IPS-18a (cell line): ENCODE data around the gene OR51V1.
"Not testable (repeated sequence)": the region's sequence is repeated elsewhere in the genome, so short reads cannot be mapped to it uniquely, and the experiment has no call there.

Experiments
- H3K27ac ChIP-seq: one replicate; pipeline ENCODE4 v1.5.1; 2013; ENCODE audit warnings: low read length
- H3K27me3 ChIP-seq: one replicate; pipeline ENCODE4 v1.6.1; 2013; ENCODE audit warnings: mild to moderate bottlenecking, low read length; ENCODE audit not compliant: control insufficient read depth, insufficient read depth
- H3K36me3 ChIP-seq: one replicate; pipeline ENCODE4 v1.6.1; 2013; ENCODE audit warnings: low read depth, low read length; ENCODE audit not compliant: control insufficient read depth
- H3K4me1 ChIP-seq: one replicate; pipeline ENCODE4 v1.6.1; 2013; ENCODE audit warnings: low read depth, low read length; ENCODE audit not compliant: control insufficient read depth
- H3K4me3 ChIP-seq: one replicate; pipeline ENCODE4 v1.5.1; 2013; ENCODE audit warnings: low read length
- H3K9ac ChIP-seq: one replicate; pipeline ENCODE4 v1.6.1; 2013; ENCODE audit warnings: mild to moderate bottlenecking, low read length, moderate library complexity
- H3K9me3 ChIP-seq: one replicate; pipeline ENCODE4 v1.6.1; 2013; ENCODE audit warnings: low read depth, low read length; ENCODE audit not compliant: control insufficient read depth

Gene OR51V1

GRCh38 chr11:5200582-5200981 is at the start of gene OR51V1:
OR51V1 (minus strand) TSS chr11:5200682; CDS start chr11:5200682, 0 bp downstream.
- H3K27ac ChIP-seq, result no peak within 1 kb of the TSS
- H3K4me3 ChIP-seq, result no peak within 1 kb of the TSS
- no peaks in the 10 kb centered on the region for H3K9me3 ChIP-seq
- no peaks in the 10 kb centered on the region for H3K27me3 ChIP-seq
- H3K36me3 ChIP-seq, result no peaks in the 10 kb centered on the region
- H3K9ac ChIP-seq, result no peak within 1 kb of the TSS
- peaks cover 7% of the 10 kb centered on the region for H3K4me1 ChIP-seq

- not testable (repeated sequence) for H3K36me3 ChIP-seq, H3K9me3 ChIP-seq, H3K9ac ChIP-seq, H3K27ac ChIP-seq, H3K4me3 ChIP-seq, H3K27me3 ChIP-seq, H3K4me1 ChIP-seq
Observed at GRCh38 chr11:5249807-5250396, 49.4 kb upstream of the OR51V1 start, which contains the start of gene HBG1. HBG1 (minus strand) TSS chr11:5249857; CDS start chr11:5249804, 53 bp downstream.

GRCh38 chr11:5248498-5248897 is 48.0 kb upstream of the OR51V1 start:
- not testable (repeated sequence) for H3K27ac ChIP-seq, H3K27me3 ChIP-seq, H3K4me3 ChIP-seq

GRCh38 chr11:5247472-5248192 is 47.1 kb upstream of the OR51V1 start:
- no peaks in the 10 kb centered on the region for H3K27me3 ChIP-seq
- H3K9me3 ChIP-seq, result no peaks in the 10 kb centered on the region
- H3K27ac ChIP-seq, result no peak overlapping the region
- H3K4me3 ChIP-seq, result no peak overlapping the region
- H3K9ac ChIP-seq, result no peak overlapping the region
- no peaks in the 10 kb centered on the region for H3K4me1 ChIP-seq
- no peaks in the 10 kb centered on the region for H3K36me3 ChIP-seq

More at GRCh38 chr11:5248498-5248897, 48.0 kb upstream of the OR51V1 start:
- H3K4me1 ChIP-seq, H3K36me3 ChIP-seq, H3K9ac ChIP-seq, H3K9me3 ChIP-seq: not testable (repeated sequence)

DNA sequence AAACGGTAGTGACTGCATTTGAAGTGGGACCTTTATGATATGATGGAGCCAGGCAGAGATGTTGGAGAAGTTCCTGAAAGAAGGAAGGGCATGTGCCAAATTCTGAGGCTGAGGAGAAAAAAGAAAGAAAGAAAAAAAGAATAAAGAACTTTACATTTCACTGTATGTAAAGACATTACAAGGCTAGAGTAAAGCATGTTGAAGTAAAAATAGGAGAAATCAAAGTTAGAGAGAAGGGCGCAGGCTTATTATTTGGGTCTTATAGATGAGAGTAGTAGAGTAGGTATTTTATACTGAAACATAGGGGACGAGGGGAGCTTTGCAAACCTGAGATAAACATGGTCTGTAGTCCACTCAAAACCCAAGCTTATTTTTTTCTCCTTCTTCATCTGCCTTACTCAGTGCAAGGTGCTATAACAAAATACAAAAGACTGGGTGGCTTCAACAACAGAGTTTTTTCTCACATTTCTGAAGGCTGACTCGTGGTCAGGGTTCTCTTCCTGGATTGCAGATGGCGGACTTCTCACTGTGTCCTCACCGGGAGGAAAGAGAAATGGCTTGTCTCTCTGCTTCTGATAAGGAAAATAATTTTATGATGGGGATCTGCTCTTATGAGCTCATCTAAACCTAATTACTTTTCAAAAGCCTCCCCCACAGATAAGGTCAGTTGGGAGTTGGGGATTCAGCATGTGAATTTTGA is 46.4 kb upstream of the OR51V1 start:
- H3K36me3 ChIP-seq, result no peaks in the 10 kb centered on the region
- no peaks in the 10 kb centered on the region for H3K27me3 ChIP-seq
- no peak overlapping the region for H3K9ac ChIP-seq
- no peak overlapping the region for H3K27ac ChIP-seq
- no peak overlapping the region for H3K4me3 ChIP-seq
- no peaks in the 10 kb centered on the region for H3K4me1 ChIP-seq
- H3K9me3 ChIP-seq, result no peaks in the 10 kb centered on the region

GRCh38 chr11:5245155-5245554 is 44.7 kb upstream of the OR51V1 start:
- no peaks in the 10 kb centered on the region for H3K27me3 ChIP-seq
- H3K4me3 ChIP-seq, result no peak overlapping the region
- no peaks in the 10 kb centered on the region for H3K9me3 ChIP-seq
- H3K9ac ChIP-seq, result no peak overlapping the region
- H3K36me3 ChIP-seq, result no peaks in the 10 kb centered on the region
- no peak overlapping the region for H3K27ac ChIP-seq
- no peaks in the 10 kb centered on the region for H3K4me1 ChIP-seq

DNA sequence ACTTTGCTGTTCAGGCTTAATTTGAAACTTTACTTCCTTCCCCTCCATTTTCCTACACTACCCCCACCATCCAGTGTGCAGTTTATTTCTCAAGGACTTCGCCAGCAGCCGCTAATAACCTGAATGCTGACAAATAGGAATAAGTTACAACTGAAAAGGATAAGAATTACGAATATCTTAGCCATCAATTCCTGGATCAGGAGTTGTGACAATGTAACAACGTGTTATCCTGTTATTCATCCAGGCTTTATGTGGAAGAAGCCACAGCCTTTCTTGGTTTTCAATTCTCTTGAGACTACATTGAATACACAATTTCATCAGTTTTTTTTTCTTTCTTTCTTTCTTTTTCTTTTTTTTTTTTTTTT is 43.3 kb upstream of the OR51V1 start:
- Histone ChIP-seq H3K4me1 (no peaks in the 10 kb centered on the region), H3K4me3 (no peak overlapping the region), H3K27me3 (no peaks in the 10 kb centered on the region), H3K9me3 (no peaks in the 10 kb centered on the region), H3K27ac (no peak overlapping the region), H3K36me3 (no peaks in the 10 kb centered on the region), H3K9ac (no peak overlapping the region)

DNA sequence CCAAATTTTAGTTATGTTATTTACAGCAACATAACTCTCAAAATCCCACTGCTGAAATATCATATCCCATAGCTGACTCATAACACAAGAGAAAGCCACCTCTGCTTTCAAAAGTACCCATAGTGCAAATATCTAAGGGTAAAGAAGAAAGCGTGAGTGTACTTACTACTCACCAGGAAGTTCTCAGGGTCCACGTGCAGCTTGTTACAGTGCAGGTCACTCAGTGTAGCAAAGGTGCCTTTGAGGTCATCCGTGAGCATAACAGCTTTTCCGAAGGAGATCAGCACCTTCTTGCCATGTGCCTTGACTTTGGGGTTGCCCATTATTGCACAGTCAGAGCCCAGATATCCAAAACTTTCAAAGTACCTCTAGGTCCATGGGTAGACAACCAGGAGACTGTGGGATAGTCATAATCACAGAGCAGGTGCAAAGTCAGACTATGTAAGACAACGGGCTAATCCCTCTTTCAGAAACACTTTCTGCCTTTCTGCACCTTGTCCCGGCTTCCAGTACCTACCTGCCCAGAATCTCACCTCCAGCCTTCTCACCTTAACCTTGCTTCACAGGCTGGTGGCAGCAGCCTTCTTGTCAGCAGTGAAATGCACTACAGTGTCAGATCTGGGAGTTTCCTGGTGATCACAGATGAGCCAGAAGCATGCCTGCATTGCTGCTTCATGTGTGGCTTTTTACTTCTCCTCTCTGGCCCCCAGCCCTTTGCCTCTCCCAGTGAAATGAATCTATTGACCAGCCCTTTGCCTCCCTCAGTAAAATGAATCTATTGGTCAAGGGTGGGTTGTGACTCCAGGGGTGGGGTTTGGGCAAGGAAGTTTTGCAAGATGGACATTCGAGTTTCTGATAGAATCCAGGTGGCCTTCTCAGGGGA is 42.7 kb upstream of the OR51V1 start:
- Histone ChIP-seq H3K27ac (no peak overlapping the region), H3K4me3 (no peak overlapping the region), H3K36me3 (no peaks in the 10 kb centered on the region), H3K9ac (no peak overlapping the region), H3K27me3 (no peaks in the 10 kb centered on the region), H3K4me1 (no peaks in the 10 kb centered on the region), H3K9me3 (no peaks in the 10 kb centered on the region)

GRCh38 chr11:5242208-5242607 is 41.7 kb upstream of the OR51V1 start:
- no peaks in the 10 kb centered on the region for H3K4me1 ChIP-seq
- no peaks in the 10 kb centered on the region for H3K27me3 ChIP-seq
- H3K4me3 ChIP-seq, result no peak overlapping the region
- no peak overlapping the region for H3K9ac ChIP-seq
- no peaks in the 10 kb centered on the region for H3K9me3 ChIP-seq
- no peak overlapping the region for H3K27ac ChIP-seq
- H3K36me3 ChIP-seq, result no peaks in the 10 kb centered on the region

DNA sequence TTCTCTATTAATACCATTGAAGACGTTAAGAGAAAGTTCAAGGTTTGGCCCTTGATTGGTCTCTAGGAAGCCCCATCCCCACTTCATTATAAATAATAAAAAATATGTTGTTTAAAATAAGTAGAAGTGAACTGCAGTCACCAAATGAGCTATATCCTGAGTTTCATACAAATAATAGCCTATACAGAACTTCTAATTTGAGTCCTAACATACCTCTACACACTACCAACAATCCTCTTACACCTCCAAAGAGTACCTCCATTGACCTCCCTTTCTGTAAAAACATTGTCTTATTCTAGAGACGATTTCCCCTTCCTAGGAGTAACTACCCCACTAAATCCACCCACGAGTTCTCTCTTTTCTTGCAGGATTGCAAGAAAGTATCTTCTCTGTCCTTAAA is 41.0 kb upstream of the OR51V1 start:
- H3K9me3 ChIP-seq, result no peaks in the 10 kb centered on the region
- no peak overlapping the region for H3K9ac ChIP-seq
- no peaks in the 10 kb centered on the region for H3K27me3 ChIP-seq
- H3K4me3 ChIP-seq, result no peak overlapping the region
- no peak overlapping the region for H3K27ac ChIP-seq
- no peaks in the 10 kb centered on the region for H3K4me1 ChIP-seq
- no peaks in the 10 kb centered on the region for H3K36me3 ChIP-seq

DNA sequence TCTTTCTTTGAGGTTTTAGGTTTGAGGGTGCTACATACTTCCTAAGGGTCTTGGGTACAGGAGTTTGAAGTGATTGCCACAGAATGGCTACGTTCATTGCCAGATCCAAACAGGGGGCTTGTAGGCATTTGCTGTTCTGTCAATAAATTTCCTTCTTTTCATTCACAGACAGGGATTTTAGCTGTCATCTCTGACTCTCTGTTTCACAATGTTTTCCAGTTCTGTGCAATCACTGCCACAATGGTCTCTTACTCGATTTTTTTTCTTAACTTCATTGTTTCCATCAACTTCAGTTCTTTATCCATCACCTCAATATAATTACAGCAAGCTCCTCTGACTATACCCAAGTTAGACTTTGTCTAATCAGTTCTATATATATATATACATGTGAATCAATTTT is 40.0 kb upstream of the OR51V1 start:
- Histone ChIP-seq H3K4me3 (no peak overlapping the region), H3K9me3 (no peaks in the 10 kb centered on the region), H3K4me1 (no peaks in the 10 kb centered on the region), H3K36me3 (no peaks in the 10 kb centered on the region), H3K9ac (no peak overlapping the region), H3K27me3 (no peaks in the 10 kb centered on the region), H3K27ac (no peak overlapping the region)
